GM12874 (cell line): ENCODE data around the gene TULP4.

Experiments
- CTCF ChIP-seq: IDR thresholded peaks from 2 replicates; pipeline ENCODE4 v1.5.1; 2011; ENCODE audit warnings: low read depth, mild to moderate bottlenecking, control low read depth, low read length, moderate library complexity; ENCODE audit not compliant: insufficient read depth

TULP4 gene

GRCh38 chr6:158322400-158322723 lies 10.1 kb downstream of the TULP4 start:
- TF ChIP-seq CTCF = no peak

GRCh38 chr6:158322724-158323560 lies 10.7 kb downstream of the TULP4 start:
- TF ChIP-seq CTCF = no peak

- no peak for TF ChIP-seq CTCF
Measured at GRCh38 chr6:158323561-158323958, 11.3 kb downstream of the TULP4 start.

GRCh38 chr6:158324136-158324535 lies 11.9 kb downstream of the TULP4 start:
- TF ChIP-seq CTCF = no peak

GRCh38 chr6:158327211-158327610 lies 14.9 kb downstream of the TULP4 start:
- no peak for TF ChIP-seq CTCF

- no peak for TF ChIP-seq CTCF
Measured at GRCh38 chr6:158328952-158329351, 16.7 kb downstream of the TULP4 start.

- no peak for TF ChIP-seq CTCF
Measured at GRCh38 chr6:158329531-158329930, 17.3 kb downstream of the TULP4 start.
